ENCODE data around the gene ABLIM2. TPM values are rescaled to one million over a fixed set of nuclear protein-coding genes. Genes with fewer than 3 reads are reported as not detected.

The ABLIM2 gene
- total RNA-seq, 5 donors from 2014 or later (not counting 1 experiment from before 2014, with no cell fraction given): 2.6 to 7.0 (median 5.5) TPM

- Mint-ChIP-seq H3K36me3 (peaks cover under 1% of the 10 kb centered on the region), H3K27me3 (no peaks in the 10 kb centered on the region), H3K27ac (no peak overlapping the region), H3K9me3 (no peaks in the 10 kb centered on the region), H3K4me3 (no peak overlapping the region), H3K4me1 (peaks cover 34 to 54% (median 47%) of the 10 kb centered on the region in 3 donors)
- POLR2A ChIA-PET: no interaction called here
- DNase-seq (no peak), ATAC-seq (replicated peaks in 1 of 4) (no peak)
- no peak overlapping the region for H3K4me3 ChIP-seq (ENCODE audit: control insufficient read depth in 1 of 2, extremely low read depth in 1 of 2, low read length in 1 of 2)
- H3K36me3 ChIP-seq (ENCODE audit: control insufficient read depth in 2 of 2, extremely low read depth in 1 of 2, insufficient read depth in 1 of 2, low read length in 1 of 2): peaks cover 0 to 2% of the 10 kb centered on the region in 2 donors
- no peaks in the 10 kb centered on the region for H3K9me3 ChIP-seq
- no peak overlapping the region for H3K27ac ChIP-seq (ENCODE audit: low read length)
- CTCF ChIA-PET: no interaction called here
- 88% methylated on average over 10 of the region's 10 CpGs for WGBS (ENCODE audit: insufficient coverage)
- H3K4me1 ChIP-seq (ENCODE audit: control insufficient read depth in 1 of 2, extremely low read depth in 1 of 2, insufficient read depth in 2 of 2, low read length in 2 of 2): peaks cover 18 to 53% of the 10 kb centered on the region in 2 experiments
- no peaks in the 10 kb centered on the region for H3K27me3 ChIP-seq (replicated peaks in 1 of 2; ENCODE audit: control insufficient read depth in 2 of 2, extremely low read depth in 1 of 2, insufficient read depth in 2 of 2, low read length in 1 of 2)
Observed at GRCh38 chr4:8203817-8204216, 45.2 kb upstream of the ABLIM2 start.

- Histone ChIP-seq H3K9me3 (no peaks in the 10 kb centered on the region), H3K36me3 (ENCODE audit: control insufficient read depth in 2 of 2, extremely low read depth in 1 of 2, insufficient read depth in 1 of 2, low read length in 1 of 2) (peaks cover 0 to 2% of the 10 kb centered on the region in 2 donors), H3K27ac (ENCODE audit: low read length) (no peak overlapping the region), H3K4me1 (ENCODE audit: control insufficient read depth in 1 of 2, extremely low read depth in 1 of 2, insufficient read depth in 2 of 2, low read length in 2 of 2) (peaks cover 20 to 61% of the 10 kb centered on the region in 2 experiments), H3K27me3 (replicated peaks in 1 of 2; ENCODE audit: control insufficient read depth in 2 of 2, extremely low read depth in 1 of 2, insufficient read depth in 2 of 2, low read length in 1 of 2) (no peaks in the 10 kb centered on the region), H3K4me3 (ENCODE audit: control insufficient read depth in 1 of 2, extremely low read depth in 1 of 2, low read length in 1 of 2) (no peak overlapping the region)
- ChIA-PET CTCF (no interaction called here), POLR2A (no interaction called here)
- peaks cover 42 to 62% (median 55%) of the 10 kb centered on the region in 3 donors for H3K4me1 Mint-ChIP-seq
- WGBS (ENCODE audit: insufficient coverage): 72% methylated on average over 7 of the region's 7 CpGs
- no peak overlapping the region for H3K27ac Mint-ChIP-seq
- H3K4me3 Mint-ChIP-seq: peak overlapping the region in 1 of 3 donors; percentile 85
- DNase-seq (no peak), ATAC-seq (replicated peaks in 1 of 4) (no peak)
- no peaks in the 10 kb centered on the region for H3K36me3 Mint-ChIP-seq
- no peaks in the 10 kb centered on the region for H3K9me3 Mint-ChIP-seq
- no peaks in the 10 kb centered on the region for H3K27me3 Mint-ChIP-seq
Observed at GRCh38 chr4:8203052-8203401, 44.4 kb upstream of the ABLIM2 start.

GRCh38 chr4:8202108-8203051 is 43.8 kb upstream of the ABLIM2 start:
- Histone ChIP-seq H3K9me3 (no peaks in the 10 kb centered on the region), H3K4me1 (ENCODE audit: control insufficient read depth in 1 of 2, extremely low read depth in 1 of 2, insufficient read depth in 2 of 2, low read length in 2 of 2) (peaks cover 20 to 62% of the 10 kb centered on the region in 2 experiments), H3K27ac (ENCODE audit: low read length) (no peak overlapping the region), H3K4me3 (ENCODE audit: control insufficient read depth in 1 of 2, extremely low read depth in 1 of 2, low read length in 1 of 2) (peak overlapping the region; percentile 15 to 87), H3K27me3 (replicated peaks in 1 of 2; ENCODE audit: control insufficient read depth in 2 of 2, extremely low read depth in 1 of 2, insufficient read depth in 2 of 2, low read length in 1 of 2) (no peaks in the 10 kb centered on the region), H3K36me3 (ENCODE audit: control insufficient read depth in 2 of 2, extremely low read depth in 1 of 2, insufficient read depth in 1 of 2, low read length in 1 of 2) (peaks cover 0 to 2% of the 10 kb centered on the region in 2 donors)
- WGBS (ENCODE audit: insufficient coverage): 88% methylated on average over 12 of the region's 21 CpGs
- CTCF ChIA-PET: interaction anchor here in 1 of 2 donors (1.0 kb wide), 1 partner anchor 26 kb away, joined by 3 read pairs; no protein-coding TSS in a partner anchor
- Mint-ChIP-seq H3K36me3 (no peaks in the 10 kb centered on the region), H3K4me1 (peaks cover 42 to 63% (median 55%) of the 10 kb centered on the region in 3 donors), H3K9me3 (no peaks in the 10 kb centered on the region), H3K4me3 (peak overlapping the region in 2 of 3 donors; percentile 85 to 95), H3K27ac (peak overlapping the region in 1 of 2 donors; percentile 80), H3K27me3 (no peaks in the 10 kb centered on the region)
- no peak for DNase-seq
- ATAC-seq (replicated peaks in 1 of 4): no peak
- POLR2A ChIA-PET: interaction anchor here in 1 of 2 donors (0.7 kb wide), 1 partner anchor 27 kb away, joined by 3 read pairs; no protein-coding TSS in a partner anchor

GRCh38 chr4:8201321-8201781 is 42.7 kb upstream of the ABLIM2 start:
- ATAC-seq (replicated peaks in 1 of 4): peak in 2 of 4 experiments; percentile 13 to 63
- H3K27ac ChIP-seq (ENCODE audit: low read length): peak overlapping the region; percentile 79
- H3K4me1 ChIP-seq (ENCODE audit: control insufficient read depth in 1 of 2, extremely low read depth in 1 of 2, insufficient read depth in 2 of 2, low read length in 2 of 2): peaks cover 20 to 62% of the 10 kb centered on the region in 2 experiments
- H3K9me3 ChIP-seq: no peaks in the 10 kb centered on the region
- H3K4me3 Mint-ChIP-seq: peak overlapping the region; percentile 85 to 95 (median 91)
- peaks cover 0 to 2% of the 10 kb centered on the region in 2 donors for H3K36me3 ChIP-seq (ENCODE audit: control insufficient read depth in 2 of 2, extremely low read depth in 1 of 2, insufficient read depth in 1 of 2, low read length in 1 of 2)
- ChIA-PET CTCF (interaction anchor here in 1 of 2 donors (1.0 kb wide), 1 partner anchor 25 kb away, joined by 3 read pairs; no protein-coding TSS in a partner anchor), POLR2A (interaction anchor here in 1 of 2 donors (0.7 kb wide), 1 partner anchor 28 kb away, joined by 3 read pairs; no protein-coding TSS in a partner anchor)
- peak overlapping the region; percentile 25 to 87 for H3K4me3 ChIP-seq (ENCODE audit: control insufficient read depth in 1 of 2, extremely low read depth in 1 of 2, low read length in 1 of 2)
- 13% methylated on average over 6 of the region's 9 CpGs for WGBS (ENCODE audit: insufficient coverage)
- H3K9me3 Mint-ChIP-seq: no peaks in the 10 kb centered on the region
- peaks cover 42 to 67% (median 55%) of the 10 kb centered on the region in 3 donors for H3K4me1 Mint-ChIP-seq
- no peaks in the 10 kb centered on the region for H3K27me3 Mint-ChIP-seq
- H3K36me3 Mint-ChIP-seq: no peaks in the 10 kb centered on the region
- DNase-seq: peak in 30 of 35 experiments; percentile 18 to 70 (median 42)
- peaks cover 0 to 2% of the 10 kb centered on the region in 2 experiments for H3K27me3 ChIP-seq (replicated peaks in 1 of 2; ENCODE audit: control insufficient read depth in 2 of 2, extremely low read depth in 1 of 2, insufficient read depth in 2 of 2, low read length in 1 of 2)
- peak overlapping the region; percentile 75 to 80 for H3K27ac Mint-ChIP-seq

GRCh38 chr4:8200302-8200975 is 41.8 kb upstream of the ABLIM2 start:
- peak in 2 of 4 experiments; percentile 8 to 58 for ATAC-seq (replicated peaks in 1 of 4)
- Mint-ChIP-seq H3K27me3 (no peaks in the 10 kb centered on the region), H3K4me1 (peaks cover 38 to 60% (median 50%) of the 10 kb centered on the region in 3 donors), H3K36me3 (no peaks in the 10 kb centered on the region), H3K27ac (peak overlapping the region; percentile 80 to 82), H3K4me3 (peak overlapping the region; percentile 85 to 95 (median 91)), H3K9me3 (no peaks in the 10 kb centered on the region)
- 43% methylated on average over 28 of the region's 30 CpGs for WGBS (ENCODE audit: insufficient coverage)
- Histone ChIP-seq H3K9me3 (no peaks in the 10 kb centered on the region), H3K27me3 (replicated peaks in 1 of 2; ENCODE audit: control insufficient read depth in 2 of 2, extremely low read depth in 1 of 2, insufficient read depth in 2 of 2, low read length in 1 of 2) (peaks cover 0 to 2% of the 10 kb centered on the region in 2 experiments), H3K4me1 (ENCODE audit: control insufficient read depth in 1 of 2, extremely low read depth in 1 of 2, insufficient read depth in 2 of 2, low read length in 2 of 2) (peaks cover 20 to 53% of the 10 kb centered on the region in 2 experiments), H3K27ac (ENCODE audit: low read length) (peak overlapping the region; percentile 79), H3K4me3 (ENCODE audit: control insufficient read depth in 1 of 2, extremely low read depth in 1 of 2, low read length in 1 of 2) (peak overlapping the region; percentile 82 to 87), H3K36me3 (ENCODE audit: control insufficient read depth in 2 of 2, extremely low read depth in 1 of 2, insufficient read depth in 1 of 2, low read length in 1 of 2) (peaks cover 0 to 2% of the 10 kb centered on the region in 2 donors)
- peak in 33 of 35 experiments; percentile 22 to 72 (median 56) for DNase-seq
- CTCF ChIA-PET: no interaction called here
- POLR2A ChIA-PET: no interaction called here
